GM10248 (cell line): ENCODE data around the gene NLGN4X.

Experiments used
- CTCF ChIA-PET: fragments of 300-600 bp; sonication (Branson Sonifier 250); formaldehyde crosslinking; extraction: SDS; loops from one replicate; lab custom pipeline; 2021; ENCODE audit warnings: antibody characterized with exemption; lab: Yijun Ruan, JAX
- POLR2A ChIA-PET: fragments of 350-650 bp; sonication (Branson Sonifier 250); formaldehyde crosslinking; extraction: SDS; loops from one replicate; lab custom pipeline; 2020; ENCODE audit warnings: antibody characterized with exemption; lab: Yijun Ruan, JAX
- DNase-seq: peaks from one replicate; pipeline ENCODE4 v3.0.0; 2012; ENCODE audit errors: extremely low spot score
- TF ChIP-seq, protein P1 (sequence below): IDR thresholded peaks from 2 replicates; pipeline ENCODE4 v1.5.1; 2012; ENCODE audit warnings: mild to moderate bottlenecking, low read depth; ENCODE audit errors: extremely low read depth, missing control alignments, control extremely low read depth

The NLGN4X gene

DNA sequence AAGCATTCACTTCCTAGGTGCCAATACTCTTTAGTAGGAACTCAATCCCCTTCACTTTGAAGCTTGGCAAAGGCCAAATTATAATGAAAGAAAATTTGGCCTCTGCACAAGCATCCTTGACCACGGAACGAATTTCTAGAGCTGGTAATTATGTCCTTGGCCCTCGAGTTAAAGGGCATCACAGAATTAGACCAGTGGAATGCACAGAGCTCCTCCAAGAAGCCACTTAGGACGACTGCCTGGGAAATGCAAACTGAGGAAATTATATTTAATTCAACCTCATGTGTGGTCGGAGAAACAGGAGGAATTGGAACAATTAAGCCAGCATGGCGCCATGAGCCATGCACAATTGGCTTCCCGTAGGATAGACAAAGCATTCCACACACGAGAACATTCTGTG lies 59.3 kb downstream of the NLGN4X start:
- DNase-seq: no peak
- ChIA-PET CTCF (no interaction called here), POLR2A (no interaction called here)
- TF ChIP-seq, protein P1, sequence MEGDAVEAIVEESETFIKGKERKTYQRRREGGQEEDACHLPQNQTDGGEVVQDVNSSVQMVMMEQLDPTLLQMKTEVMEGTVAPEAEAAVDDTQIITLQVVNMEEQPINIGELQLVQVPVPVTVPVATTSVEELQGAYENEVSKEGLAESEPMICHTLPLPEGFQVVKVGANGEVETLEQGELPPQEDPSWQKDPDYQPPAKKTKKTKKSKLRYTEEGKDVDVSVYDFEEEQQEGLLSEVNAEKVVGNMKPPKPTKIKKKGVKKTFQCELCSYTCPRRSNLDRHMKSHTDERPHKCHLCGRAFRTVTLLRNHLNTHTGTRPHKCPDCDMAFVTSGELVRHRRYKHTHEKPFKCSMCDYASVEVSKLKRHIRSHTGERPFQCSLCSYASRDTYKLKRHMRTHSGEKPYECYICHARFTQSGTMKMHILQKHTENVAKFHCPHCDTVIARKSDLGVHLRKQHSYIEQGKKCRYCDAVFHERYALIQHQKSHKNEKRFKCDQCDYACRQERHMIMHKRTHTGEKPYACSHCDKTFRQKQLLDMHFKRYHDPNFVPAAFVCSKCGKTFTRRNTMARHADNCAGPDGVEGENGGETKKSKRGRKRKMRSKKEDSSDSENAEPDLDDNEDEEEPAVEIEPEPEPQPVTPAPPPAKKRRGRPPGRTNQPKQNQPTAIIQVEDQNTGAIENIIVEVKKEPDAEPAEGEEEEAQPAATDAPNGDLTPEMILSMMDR: no peak

DNA sequence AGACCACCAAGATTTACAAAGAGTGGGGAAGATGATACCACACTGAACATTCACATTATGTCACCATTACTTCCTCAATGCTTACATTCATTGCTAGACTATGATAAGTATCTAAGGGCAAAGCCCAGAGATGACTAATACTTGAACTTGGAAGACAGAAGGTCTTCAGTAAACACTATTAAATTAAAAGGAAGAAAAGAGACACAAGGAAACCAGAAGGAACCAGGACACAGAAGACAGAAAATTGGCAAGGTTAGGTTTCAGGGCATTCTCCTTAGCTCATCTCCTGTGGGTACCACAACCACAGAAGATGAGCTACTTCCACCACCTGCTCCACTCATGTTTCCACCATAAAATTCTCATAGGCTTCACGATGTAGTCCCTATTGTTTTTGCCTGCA lies 64.9 kb downstream of the NLGN4X start:
- TF ChIP-seq, protein P1: no peak
- no peak for DNase-seq
- ChIA-PET POLR2A (no interaction called here), CTCF (no interaction called here)

- DNase-seq: no peak
- CTCF ChIA-PET: no interaction called here
- TF ChIP-seq, protein P1: no peak
- POLR2A ChIA-PET: no interaction called here
These were observed 69.2 kb downstream of the NLGN4X start for GRCh38 chrX:6159468-6159867.

DNA sequence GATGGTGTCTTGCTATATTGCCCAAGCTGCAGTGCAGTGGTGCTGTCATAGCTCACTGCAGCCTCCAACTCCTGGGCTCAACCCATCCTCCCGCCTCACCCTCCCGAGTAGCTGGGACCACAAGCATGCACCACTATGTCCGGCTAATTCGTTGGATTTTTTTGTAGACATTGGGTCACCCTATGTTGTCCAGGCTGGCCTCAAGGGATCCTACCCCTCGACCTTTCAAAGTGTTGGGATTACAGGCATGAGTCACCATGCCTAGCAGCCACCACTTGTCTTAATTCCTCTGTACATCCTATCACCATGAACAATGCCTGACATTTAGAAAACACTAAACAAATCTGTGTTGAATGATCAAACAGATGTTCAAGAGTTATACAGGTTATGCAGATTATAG lies 76.7 kb downstream of the NLGN4X start:
- POLR2A ChIA-PET: no interaction called here
- CTCF ChIA-PET: no interaction called here
- TF ChIP-seq, protein P1: no peak
- DNase-seq: no peak

GRCh38 chrX:6149060-6149872 lies 79.4 kb downstream of the NLGN4X start:
- ChIA-PET CTCF (no interaction called here), POLR2A (no interaction called here)
- DNase-seq: no peak
- TF ChIP-seq, protein P1: no peak

- TF ChIP-seq, protein P1: no peak
- DNase-seq: no peak
- CTCF ChIA-PET: no interaction called here
- POLR2A ChIA-PET: no interaction called here
These were observed 94.4 kb downstream of the NLGN4X start for GRCh38 chrX:6134255-6134654.

DNA sequence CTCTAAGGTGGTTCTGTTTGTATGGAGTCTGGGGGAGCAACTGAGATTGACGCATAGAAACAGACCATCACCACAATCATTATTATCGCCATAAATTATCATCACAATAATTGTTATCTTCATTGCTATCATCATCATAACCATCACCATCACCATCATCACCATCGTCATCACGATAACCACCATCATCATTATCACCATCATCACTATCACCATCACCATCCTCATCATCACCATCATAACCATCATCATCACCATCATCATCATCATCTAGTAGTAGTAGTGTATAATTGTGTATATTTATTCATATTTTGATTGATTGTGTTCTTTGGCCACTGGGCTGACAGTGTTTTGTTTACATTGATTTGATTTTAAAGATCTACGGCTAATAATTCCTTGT lies 95.7 kb downstream of the NLGN4X start:
- ChIA-PET POLR2A (no interaction called here), CTCF (no interaction called here)
- TF ChIP-seq, protein P1: no peak
- no peak for DNase-seq
